A549 (cell line): ENCODE measurements around the gene CUL2.

Source experiments
- CTCF ChIP-seq: fragments of >200 bp; sonication (Bioruptor Twin); formaldehyde crosslinking; IDR thresholded peaks from 3 replicates; pipeline ENCODE4 v1.5.1; 2016
- JUNB ChIP-seq: fragments of >200 bp; sonication (Bioruptor Twin); formaldehyde crosslinking; IDR thresholded peaks from 2 replicates; pipeline ENCODE4 v1.6.1; 2016
- KDM1A ChIP-seq: fragments of 200-600 bp; sonication (generic); IDR thresholded peaks from 2 replicates; pipeline ENCODE4 v1.6.1; 2016; ENCODE audit warnings: low read depth, mild to moderate bottlenecking

- TF ChIP-seq JUNB = no peak
- no peak for TF ChIP-seq CTCF
- TF ChIP-seq KDM1A = no peak
Measured at GRCh38 chr10:35004651-35005050, 85.5 kb downstream of the CUL2 start.
